ENCODE measurements around the gene CENPT.

DNA sequence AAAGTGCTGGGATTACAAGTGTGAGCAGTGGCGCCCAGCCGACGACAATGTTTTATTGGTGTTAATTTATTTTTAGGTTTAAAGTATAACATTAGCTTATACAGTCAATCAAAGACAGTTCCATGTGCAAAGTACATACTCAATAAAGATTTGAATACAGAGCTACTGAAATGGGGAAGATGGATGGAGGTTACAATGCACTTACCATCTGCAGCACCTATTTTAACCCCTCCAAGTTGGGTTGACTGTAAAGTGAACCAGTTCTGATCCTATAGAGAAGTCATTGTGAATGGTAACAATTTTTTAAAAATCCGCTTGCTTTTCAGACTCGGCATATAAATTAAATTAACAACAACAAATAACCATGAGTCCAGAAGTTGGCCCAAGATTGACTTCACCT, 44.9 kb upstream of the CENPT start:
- TF ChIP-seq SUZ12 (IDR thresholded peaks at IDR 0.05; ENCODE audit: extremely low read depth, insufficient read depth, insufficient read length) = no peak
- TF ChIP-seq ZNF274 (IDR thresholded peaks at IDR 0.05; ENCODE audit: low read depth, low read length) = no peak
